ENCODE results near the gene SF3B4.
"Not testable (repeated sequence)": the region's sequence is repeated elsewhere in the genome, so short reads cannot be mapped to it uniquely, and the experiment has no call there.

SF3B4 gene

GRCh38 chr1:149927563-149928400 lies at the start of gene SF3B4:
Gene SF3B4, minus strand, starts transcription at chr1:149927803. Its CDS starts 44 bp downstream, at chr1:149927759.
- peak; percentile 93 for DNase-seq (ENCODE audit: low read depth)

- DNase-seq (ENCODE audit: low read depth), result no peak
Measured at GRCh38 chr1:149977345-149977744, 49.7 kb upstream of the SF3B4 start.

GRCh38 chr1:149972547-149972946 lies 44.9 kb upstream of the SF3B4 start:
- no peak for DNase-seq (ENCODE audit: low read depth)

- no peak for DNase-seq (ENCODE audit: low read depth)
Measured at GRCh38 chr1:149967646-149968045, 40.0 kb upstream of the SF3B4 start.

GRCh38 chr1:149967041-149967440 lies 39.4 kb upstream of the SF3B4 start:
- no peak for DNase-seq (ENCODE audit: low read depth)

- no peak for DNase-seq (ENCODE audit: low read depth)
Measured at GRCh38 chr1:149966405-149966804, 38.8 kb upstream of the SF3B4 start.

- DNase-seq (ENCODE audit: low read depth), result no peak
Measured at GRCh38 chr1:149965440-149965839, 37.8 kb upstream of the SF3B4 start.

- DNase-seq (ENCODE audit: low read depth), result no peak
Measured at GRCh38 chr1:149963358-149963757, 35.8 kb upstream of the SF3B4 start.

- DNase-seq (ENCODE audit: low read depth), result no peak
Measured at GRCh38 chr1:149962736-149963135, 35.1 kb upstream of the SF3B4 start.

GRCh38 chr1:149962039-149962647 lies 34.5 kb upstream of the SF3B4 start:
- peak; percentile 8 for DNase-seq (ENCODE audit: low read depth)

GRCh38 chr1:149957548-149957947 lies 29.9 kb upstream of the SF3B4 start:
- not testable (repeated sequence) for DNase-seq (ENCODE audit: low read depth)

GRCh38 chr1:149949911-149950310 lies 22.3 kb upstream of the SF3B4 start:
- no peak for DNase-seq (ENCODE audit: low read depth)

GRCh38 chr1:149945206-149945605 lies 17.6 kb upstream of the SF3B4 start:
- no peak for DNase-seq (ENCODE audit: low read depth)

GRCh38 chr1:149942885-149943284 lies 15.3 kb upstream of the SF3B4 start:
- DNase-seq (ENCODE audit: low read depth), result no peak

GRCh38 chr1:149942207-149942606 lies 14.6 kb upstream of the SF3B4 start:
- DNase-seq (ENCODE audit: low read depth), result no peak

- DNase-seq (ENCODE audit: low read depth), result no peak
Measured at GRCh38 chr1:149940427-149940826, 12.8 kb upstream of the SF3B4 start.

- not testable (repeated sequence) for DNase-seq (ENCODE audit: low read depth)
Measured at GRCh38 chr1:149938668-149939003, 11.0 kb upstream of the SF3B4 start.

- DNase-seq (ENCODE audit: low read depth), result no peak
Measured at GRCh38 chr1:149937759-149938158, 10.2 kb upstream of the SF3B4 start.

- DNase-seq (ENCODE audit: low read depth), result no peak
Measured at GRCh38 chr1:149936992-149937705, 9.5 kb upstream of the SF3B4 start.

GRCh38 chr1:149936170-149936991 lies 8.8 kb upstream of the SF3B4 start, which contains the start of gene MTMR11:
Gene MTMR11, minus strand, starts transcription at chr1:149936879. Its CDS starts 232 bp downstream, at chr1:149936647.
- no peak for DNase-seq (ENCODE audit: low read depth)

- DNase-seq (ENCODE audit: low read depth), result no peak
Measured at GRCh38 chr1:149934356-149934755, 6.8 kb upstream of the SF3B4 start.

- no peak for DNase-seq (ENCODE audit: low read depth)
Measured at GRCh38 chr1:149933208-149933607, 5.6 kb upstream of the SF3B4 start.

Measured in stimulated activated CD8-positive, alpha-beta memory T cell treated with anti-CD3 and anti-CD28 coated beads, Interleukin-15, amount 100 ng/mL, for 1 hour (primary cell).